Measurements from ENCODE around the gene NELFA.

Gene NELFA

DNA sequence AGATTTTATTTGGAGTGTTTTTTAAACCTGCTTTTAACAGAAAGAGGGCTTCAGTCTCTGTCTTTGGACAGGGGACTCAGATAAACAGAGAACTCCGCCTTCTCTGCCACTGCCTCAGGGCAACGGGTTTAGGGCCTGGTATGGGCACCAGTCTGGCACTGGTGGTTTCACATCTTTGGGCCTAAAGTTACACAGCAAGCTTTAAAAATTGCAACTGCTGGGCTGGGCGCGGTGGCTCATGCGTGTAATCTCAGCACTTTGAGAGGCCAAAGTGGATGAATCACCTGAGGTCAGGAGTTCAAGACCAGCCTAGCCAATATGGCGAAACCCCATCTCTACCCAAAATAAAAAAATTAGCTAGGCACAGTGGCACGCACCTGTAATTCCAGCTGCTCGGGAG lies 40.1 kb upstream of the NELFA start:
- no peak overlapping the region for H3K4me3 ChIP-seq (ENCODE audit: low read depth, low read length)
- TF ChIP-seq, protein P1, sequence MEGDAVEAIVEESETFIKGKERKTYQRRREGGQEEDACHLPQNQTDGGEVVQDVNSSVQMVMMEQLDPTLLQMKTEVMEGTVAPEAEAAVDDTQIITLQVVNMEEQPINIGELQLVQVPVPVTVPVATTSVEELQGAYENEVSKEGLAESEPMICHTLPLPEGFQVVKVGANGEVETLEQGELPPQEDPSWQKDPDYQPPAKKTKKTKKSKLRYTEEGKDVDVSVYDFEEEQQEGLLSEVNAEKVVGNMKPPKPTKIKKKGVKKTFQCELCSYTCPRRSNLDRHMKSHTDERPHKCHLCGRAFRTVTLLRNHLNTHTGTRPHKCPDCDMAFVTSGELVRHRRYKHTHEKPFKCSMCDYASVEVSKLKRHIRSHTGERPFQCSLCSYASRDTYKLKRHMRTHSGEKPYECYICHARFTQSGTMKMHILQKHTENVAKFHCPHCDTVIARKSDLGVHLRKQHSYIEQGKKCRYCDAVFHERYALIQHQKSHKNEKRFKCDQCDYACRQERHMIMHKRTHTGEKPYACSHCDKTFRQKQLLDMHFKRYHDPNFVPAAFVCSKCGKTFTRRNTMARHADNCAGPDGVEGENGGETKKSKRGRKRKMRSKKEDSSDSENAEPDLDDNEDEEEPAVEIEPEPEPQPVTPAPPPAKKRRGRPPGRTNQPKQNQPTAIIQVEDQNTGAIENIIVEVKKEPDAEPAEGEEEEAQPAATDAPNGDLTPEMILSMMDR (IDR thresholded peaks at IDR 0.05; ENCODE audit: insufficient read depth, low read length, missing control alignments) = no peak
- POLR2A ChIA-PET = no interaction called here
- no peak for DNase-seq (ENCODE audit: low read depth, low spot score)
- CTCF ChIA-PET = no interaction called here

DNA sequence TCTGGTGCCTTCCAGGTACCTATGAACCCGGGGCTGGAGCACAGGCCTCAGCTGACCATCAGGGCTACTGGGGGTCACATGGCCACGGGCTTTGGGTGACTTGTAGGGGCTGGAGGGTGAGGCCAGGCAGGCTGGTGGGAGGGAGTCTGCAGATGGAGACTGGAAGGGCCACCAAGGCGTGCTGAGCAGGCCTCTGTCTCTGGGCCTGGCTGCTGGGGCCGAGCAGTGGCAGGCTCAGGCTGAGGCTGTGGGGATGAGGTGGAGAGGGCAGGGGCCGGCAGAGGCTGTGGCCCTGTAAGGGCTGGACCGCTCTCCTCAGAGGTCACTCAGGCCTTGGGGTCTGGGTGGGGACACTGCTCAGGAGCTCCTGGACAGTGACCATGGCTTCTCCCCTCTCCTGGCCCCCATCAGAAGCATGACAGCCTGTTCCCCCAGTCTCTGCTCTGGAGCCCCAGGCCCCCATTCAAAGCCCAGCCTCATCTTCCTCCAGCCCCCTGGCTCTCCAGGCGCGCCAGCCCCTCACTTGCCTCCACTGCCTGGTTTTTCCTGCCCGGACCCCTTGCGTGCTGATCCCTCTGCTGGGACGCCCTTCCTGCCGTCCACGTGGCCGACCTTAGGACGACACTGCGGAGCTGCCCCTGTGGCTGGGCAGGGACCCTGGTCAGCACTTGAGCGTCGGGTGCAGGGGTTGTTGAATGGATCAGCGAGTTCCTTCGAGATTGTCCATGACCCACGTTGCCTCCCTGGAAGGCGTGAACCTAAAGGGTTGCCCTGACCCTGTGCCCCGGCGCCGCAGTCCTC lies 39.2 kb upstream of the NELFA start:
- TF ChIP-seq, protein P1 (IDR thresholded peaks at IDR 0.05; ENCODE audit: insufficient read depth, low read length, missing control alignments) = no peak
- no peak overlapping the region for H3K4me3 ChIP-seq (ENCODE audit: low read depth, low read length)
- DNase-seq (ENCODE audit: low read depth, low spot score) = no peak
- POLR2A ChIA-PET = no interaction called here
- CTCF ChIA-PET = no interaction called here

DNA sequence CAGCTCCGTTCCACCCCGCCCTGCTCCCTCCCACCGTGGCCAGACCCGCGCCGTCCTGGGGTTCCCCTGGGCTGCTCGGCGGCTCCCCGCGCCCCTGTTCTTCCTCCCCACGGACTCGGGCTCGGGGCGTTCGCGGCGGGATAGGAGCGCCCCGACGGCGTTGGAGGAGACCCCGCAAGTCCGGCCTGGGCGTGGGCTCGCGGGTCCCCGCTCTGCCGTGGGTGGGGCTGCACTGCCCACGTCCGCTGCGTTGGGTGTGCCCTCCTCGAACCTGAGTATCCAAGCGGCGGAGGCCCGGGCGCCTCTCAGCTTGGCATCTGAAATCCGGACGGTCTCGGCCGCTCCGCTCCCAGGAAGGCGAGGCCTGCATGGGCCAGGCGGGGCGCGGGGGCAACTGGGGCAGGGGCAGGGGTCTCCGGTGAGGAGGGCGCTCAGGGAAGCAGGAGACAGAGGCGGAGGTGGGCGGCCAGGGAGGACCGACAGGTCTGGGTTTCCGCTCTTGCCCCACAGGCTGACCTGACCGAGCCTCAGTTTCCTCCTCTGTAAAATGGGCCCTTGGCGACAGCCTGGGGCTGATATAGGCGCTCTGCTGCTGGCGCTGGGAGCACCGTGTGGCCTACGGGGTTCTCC lies 38.4 kb upstream of the NELFA start:
- ChIA-PET CTCF (no interaction called here), POLR2A (no interaction called here)
- TF ChIP-seq, protein P1 (IDR thresholded peaks at IDR 0.05; ENCODE audit: insufficient read depth, low read length, missing control alignments) = no peak
- DNase-seq (ENCODE audit: low read depth, low spot score) = no peak
- H3K4me3 ChIP-seq (ENCODE audit: low read depth, low read length) = no peak overlapping the region

DNA sequence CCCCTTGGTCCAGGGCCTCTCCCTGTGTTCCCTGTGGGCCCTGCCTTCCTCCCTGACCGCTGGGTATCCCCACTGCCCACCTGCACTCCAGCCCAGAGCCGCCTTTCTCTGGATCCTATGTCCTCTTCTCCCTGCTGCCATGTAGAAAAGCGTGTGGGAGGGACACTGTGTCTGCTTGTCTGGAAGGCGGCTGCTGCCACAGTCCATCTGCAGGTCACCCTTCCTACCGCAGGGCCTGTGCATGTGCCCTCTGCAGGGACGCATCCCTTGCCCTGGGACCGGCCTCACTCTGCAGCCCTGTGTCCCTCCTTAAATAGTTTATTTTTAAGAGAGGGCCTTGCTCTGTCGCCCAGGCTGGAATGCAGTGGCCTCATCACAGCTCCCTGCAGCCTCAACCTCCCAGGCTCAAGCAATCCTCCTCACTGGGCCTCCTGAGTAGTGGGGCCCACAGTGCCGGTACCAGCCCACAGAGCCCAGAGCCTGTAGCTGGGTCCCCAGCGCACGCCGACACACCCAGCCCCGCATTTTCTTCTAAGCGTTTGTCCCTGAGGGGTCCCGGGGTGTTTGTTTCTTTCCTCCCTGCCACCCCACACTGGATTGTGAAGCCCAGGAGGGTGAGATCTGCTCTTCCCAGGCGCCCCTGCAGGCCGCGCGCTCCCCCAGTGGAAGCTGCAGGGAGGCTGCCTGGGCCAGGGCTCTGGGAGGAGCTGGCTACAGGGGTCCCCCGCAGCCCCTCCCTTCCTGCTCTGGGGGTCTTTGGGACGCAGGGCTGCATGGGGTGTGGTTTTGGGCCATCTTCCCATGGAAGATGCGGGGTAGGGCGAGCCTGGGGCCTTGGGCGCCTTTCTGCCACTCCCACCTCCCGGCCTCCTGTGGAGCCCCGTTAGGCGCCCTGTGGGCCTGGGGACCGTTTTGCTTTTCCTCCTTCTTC lies 37.5 kb upstream of the NELFA start:
- ChIA-PET CTCF (no interaction called here), POLR2A (no interaction called here)
- TF ChIP-seq, protein P1 (IDR thresholded peaks at IDR 0.05; ENCODE audit: insufficient read depth, low read length, missing control alignments) = no peak
- H3K4me3 ChIP-seq (ENCODE audit: low read depth, low read length) = no peak overlapping the region
- DNase-seq (ENCODE audit: low read depth, low spot score) = no peak

DNA sequence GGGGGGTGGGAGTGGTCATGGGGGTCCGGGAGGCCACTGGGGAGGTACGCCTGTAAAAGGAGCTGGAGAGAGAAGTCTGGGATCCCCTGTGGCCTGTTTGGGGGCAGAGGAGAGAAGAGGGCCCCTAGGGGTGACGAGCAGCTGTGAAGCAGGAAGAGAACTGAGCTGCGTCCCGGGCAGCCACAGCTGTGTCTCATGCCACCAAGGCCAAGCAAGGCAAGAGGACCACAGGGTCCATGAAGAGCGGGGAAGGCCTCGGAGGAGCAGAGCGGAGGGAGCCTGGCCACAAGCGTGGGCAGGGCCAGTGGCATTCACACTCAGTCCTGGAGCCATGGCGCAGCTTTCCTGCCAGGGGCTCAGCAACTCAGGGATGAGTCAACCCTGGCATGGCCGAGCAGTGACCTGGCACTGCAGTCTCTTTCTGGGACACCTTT lies 36.8 kb upstream of the NELFA start:
- POLR2A ChIA-PET = interaction anchor here (0.6 kb wide), 1 partner anchor 35 kb away, joined by 3 read pairs; no protein-coding TSS in a partner anchor
- no peak overlapping the region for H3K4me3 ChIP-seq (ENCODE audit: low read depth, low read length)
- CTCF ChIA-PET = no interaction called here
- TF ChIP-seq, protein P1 (IDR thresholded peaks at IDR 0.05; ENCODE audit: insufficient read depth, low read length, missing control alignments) = no peak
- no peak for DNase-seq (ENCODE audit: low read depth, low spot score)
